Hematopoietic multipotent progenitor cell treated with erythropoietin and hydrocortisone succinate and interleukin-3 and kit ligand, for 15 days (in vitro differentiated cells): ENCODE measurements around the gene KIF6.
"Not testable (repeated sequence)": the region's sequence is repeated elsewhere in the genome, so short reads cannot be mapped to it uniquely, and the experiment has no call there.

ENCODE experiments used
- DNase-seq: peaks from one replicate; pipeline ENCODE4 v3.0.0-alpha.2; 2015; ENCODE audit warnings: low spot score

Gene KIF6

GRCh38 chr6:39724787-39725631 is at the start of gene KIF6:
TSS of gene KIF6 (minus strand) at chr6:39725408. CDS start at chr6:39725310, 98 bp downstream.
- DNase-seq = peak; percentile 86

GRCh38 chr6:39773782-39774181 is 48.6 kb upstream of the KIF6 start:
- no peak for DNase-seq

DNA sequence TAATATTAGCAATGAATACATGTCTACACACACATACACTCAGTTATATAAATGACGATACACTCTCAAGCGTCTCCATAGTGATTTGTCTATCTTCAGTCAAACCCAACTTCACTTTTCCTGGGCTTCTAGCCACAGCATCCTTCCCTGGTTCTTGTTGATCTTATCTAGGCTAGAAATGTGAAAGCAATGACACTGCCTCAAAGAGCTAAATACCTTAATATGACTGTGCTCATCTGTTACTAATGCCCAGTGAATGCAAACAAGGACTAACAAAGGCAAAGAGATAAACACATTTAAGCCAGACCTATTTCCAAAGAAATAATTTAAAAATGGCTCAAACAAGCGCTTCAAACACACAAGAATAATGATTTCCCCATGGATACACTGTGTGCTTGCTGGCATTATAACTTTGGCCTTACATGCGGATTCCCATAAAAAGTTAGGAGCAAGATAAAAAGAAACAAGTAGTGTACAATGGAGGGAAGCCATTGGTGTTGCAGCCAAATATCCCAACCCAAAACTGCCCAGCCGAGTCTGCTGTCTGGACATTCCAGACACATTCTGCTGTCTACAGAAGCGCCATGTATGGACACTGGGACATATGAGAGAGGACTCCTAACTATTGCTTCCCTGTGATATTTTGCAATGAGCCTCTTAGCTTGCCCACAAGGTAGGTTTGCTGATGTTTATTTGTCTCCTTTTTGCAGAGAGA is 47.5 kb upstream of the KIF6 start:
- DNase-seq = no peak

DNA sequence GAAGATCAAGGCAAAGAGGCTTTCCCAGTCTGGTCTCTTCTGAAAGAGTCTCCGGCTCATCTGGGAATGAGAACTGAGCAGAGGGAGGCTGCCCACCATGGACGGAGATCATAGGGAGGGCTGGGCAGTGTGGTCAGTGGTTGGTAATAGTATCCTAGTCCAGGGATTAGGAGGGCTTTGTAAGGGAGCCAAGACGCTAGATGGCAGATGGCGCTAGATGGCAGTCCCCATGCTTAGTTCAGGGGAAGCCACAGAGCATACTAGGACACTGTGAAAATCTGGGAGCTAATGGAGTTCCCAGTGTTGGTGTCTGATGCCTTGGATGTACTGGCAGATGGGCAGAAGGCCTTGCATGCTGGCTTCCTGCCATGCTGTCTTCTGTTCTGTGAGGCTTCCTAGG is 45.2 kb upstream of the KIF6 start:
- no peak for DNase-seq

DNA sequence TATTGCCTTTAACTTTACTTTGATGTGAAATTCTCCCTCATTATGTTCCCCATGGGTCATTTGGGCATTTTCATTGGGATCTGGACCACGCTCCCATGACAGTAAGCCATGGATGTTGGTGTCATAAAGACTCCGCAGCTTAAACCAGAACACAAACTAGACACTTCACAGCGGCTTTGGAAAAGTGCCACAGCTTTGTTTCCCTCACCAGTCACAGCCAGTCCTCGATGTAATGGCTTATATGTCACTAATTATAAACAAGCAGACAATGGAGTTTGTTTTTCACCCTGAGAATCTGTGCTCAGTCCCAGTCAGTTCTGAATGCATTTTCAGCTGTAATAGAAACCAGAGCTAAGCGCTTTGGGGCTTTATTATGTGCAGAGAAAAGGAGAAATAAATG is 43.8 kb upstream of the KIF6 start:
- no peak for DNase-seq

GRCh38 chr6:39765508-39766065 is 40.4 kb upstream of the KIF6 start:
- DNase-seq = no peak

DNA sequence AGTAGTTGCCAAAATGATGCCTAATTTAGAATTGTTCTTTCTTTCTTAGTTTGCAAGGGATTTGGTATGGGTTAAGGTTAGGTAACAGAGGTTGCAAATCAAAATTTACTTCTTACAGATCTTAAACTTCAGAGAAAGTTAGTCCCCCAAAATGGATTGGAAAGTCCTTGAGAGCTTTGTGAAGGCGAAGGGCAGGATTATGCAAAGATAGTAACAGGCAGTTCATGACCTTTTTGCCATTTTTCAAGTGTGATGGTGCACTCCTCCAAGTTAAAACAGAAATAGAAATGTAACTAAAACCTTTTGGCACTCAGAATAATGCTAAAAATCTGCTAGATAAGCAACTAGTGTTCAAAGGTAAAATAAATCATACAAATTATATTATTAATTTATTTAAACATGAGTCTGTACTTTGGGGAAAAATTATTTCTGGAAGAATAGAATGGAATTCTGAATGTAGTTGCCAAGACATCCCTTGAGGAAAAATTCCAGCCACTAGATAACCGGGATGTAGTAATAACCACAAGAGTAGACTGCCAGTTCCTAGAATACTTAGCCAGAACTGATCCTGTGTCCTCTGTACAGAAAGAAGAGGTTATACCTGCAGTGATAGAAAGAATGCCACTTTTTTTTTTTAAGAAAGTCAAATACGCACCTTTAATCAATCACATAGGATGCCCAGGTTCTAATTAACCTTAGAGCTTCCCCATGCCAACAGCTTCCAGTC is 35.2 kb upstream of the KIF6 start:
- DNase-seq = no peak

DNA sequence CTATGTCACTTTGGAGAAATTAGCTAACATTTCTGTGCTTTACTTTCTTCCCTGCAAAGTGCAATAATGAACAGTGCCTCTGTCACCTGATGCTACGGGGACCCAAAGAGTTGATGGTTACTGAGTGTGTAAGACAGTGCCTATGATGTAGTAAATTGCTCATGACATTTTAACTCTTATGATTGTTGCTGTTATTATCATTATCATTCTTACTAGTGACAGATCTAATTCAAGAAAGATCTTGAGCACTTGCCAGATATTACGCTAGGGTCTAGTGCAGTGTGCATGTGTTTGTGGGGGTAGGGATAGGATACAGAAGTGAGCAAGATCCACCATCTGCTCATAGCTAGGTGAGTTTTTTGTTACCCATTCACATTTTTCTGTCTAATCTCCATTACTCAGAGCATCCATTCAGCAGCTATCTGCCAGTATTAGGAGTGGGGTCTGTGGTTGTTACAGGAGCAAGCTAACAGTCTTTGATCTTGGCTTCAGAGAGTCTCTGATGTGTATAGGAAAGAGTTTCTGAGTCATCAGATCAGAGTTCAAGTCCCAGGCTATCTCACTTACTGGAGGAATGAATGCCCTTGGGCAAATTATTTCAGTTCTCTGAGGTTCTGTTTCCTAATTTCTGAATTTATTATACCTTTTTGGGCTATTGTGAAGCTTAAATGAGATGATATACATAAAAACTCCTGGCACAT is 33.8 kb upstream of the KIF6 start:
- no peak for DNase-seq

DNA sequence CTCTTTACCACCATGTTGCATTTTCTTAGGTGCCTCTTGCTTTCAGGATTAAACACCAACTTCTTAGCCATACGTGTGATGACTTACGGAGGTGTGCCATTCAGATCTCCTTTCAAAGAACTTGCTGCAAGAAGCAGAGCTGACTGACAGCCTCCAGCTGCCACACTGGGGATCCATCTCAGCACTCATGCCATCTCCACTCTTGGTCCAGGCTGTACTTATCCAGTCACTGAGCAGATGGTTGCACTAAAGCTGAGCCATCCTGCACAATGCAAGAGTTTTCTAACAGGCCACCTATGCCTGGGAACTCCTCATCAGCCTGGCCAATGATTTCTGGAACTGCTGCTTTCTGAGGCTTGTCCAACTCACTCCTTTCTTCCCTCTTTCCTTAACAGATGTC is 31.4 kb upstream of the KIF6 start:
- DNase-seq = no peak

DNA sequence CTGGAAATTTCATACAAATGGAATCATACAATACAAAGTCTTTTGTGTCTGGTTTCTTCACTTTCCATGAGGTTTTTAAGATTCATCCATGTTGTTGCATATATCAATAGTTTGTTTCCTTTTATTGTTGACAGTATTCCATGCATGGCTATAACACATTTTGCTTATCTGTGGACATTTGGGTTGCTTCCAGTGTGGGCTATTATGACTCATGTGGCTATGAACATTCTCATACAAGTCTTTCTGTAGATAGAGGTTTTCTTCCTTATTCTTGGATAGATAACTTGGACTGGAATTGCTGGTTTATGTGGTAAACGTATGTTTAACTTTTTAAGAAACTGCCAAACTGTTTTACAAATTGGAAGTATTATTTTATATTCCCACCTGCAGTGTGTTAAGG is 30.0 kb upstream of the KIF6 start:
- no peak for DNase-seq

- DNase-seq = no peak
These were observed 29.4 kb upstream of the KIF6 start for GRCh38 chr6:39754514-39755115.

DNA sequence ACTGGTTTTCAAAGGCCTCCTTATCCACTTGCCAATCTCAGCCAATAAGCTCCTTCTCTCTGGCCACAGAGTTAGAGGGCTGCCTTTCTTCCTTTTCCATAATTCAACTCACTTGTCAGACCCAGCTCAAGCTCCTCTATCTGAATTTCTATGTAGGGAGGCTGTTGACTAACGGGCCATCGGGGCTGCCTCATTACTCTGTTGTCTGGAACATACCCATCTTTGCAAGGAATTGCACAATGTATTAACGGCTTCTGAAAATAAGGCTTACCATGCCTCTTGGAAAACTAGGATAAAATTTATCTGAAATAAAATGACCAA is 28.5 kb upstream of the KIF6 start:
- no peak for DNase-seq

DNA sequence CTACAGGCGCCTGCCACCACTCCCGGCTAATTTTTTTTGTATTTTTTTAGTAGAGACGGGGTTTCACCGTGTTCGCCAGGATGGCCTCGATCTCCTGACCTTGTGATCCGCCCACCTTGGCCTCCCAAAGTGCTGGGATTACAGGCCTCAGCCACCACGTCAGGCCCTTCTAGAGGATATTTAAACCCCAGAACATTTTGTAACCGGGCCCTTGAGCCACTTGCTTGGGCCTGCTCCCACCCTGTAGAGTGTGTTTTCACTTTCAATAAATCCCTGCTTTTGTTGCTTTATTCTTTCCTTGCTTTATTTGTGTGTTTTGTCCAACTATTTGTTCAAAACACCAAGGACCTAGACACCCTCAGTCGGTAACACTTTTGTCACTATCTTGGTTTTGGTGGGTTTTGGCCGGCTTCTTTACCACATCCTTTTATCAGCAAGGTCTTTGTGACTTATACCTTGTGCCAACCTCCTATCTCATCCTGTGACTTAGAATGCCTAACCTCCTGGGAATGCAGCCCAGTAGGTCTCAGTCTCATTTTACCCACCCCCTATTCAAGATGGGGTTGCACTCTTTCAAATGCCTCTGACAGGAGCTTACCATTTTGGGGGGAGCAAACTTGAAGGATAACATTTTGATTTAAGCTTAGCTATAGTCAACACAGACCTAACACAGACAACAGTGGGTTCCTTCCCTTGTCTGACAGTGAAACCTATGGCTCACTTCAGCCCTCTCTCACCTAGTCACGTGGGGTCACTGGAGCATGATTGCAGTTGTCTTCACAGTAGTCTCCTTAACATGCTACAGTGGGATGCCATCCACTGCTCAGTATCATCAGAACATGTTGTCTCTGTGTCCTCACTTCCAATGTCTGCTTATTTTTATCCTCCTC is 27.9 kb upstream of the KIF6 start:
- no peak for DNase-seq

DNA sequence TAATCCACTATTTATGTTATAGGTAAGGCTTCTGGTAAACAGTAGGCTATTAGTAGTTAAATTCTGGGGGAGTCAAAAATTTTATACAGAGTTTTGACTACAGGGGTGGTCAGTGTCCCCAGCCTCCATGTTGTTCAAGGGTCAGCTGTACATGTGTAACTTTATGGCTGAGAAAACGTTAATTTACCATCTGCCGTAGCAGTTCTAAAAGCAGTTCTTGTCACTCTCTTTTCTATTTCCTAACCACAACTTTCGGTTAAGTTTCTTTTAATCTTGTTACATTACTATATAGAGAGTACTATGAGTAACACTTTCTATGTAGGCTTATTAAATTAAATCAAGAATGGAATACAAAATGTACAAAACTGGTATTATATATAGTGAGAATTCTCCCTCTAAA is 21.6 kb upstream of the KIF6 start:
- DNase-seq = no peak

GRCh38 chr6:39733704-39734103 is 8.5 kb upstream of the KIF6 start:
- no peak for DNase-seq

- no peak for DNase-seq
These were observed 6.4 kb upstream of the KIF6 start for GRCh38 chr6:39731565-39731964.

GRCh38 chr6:39729945-39730344 is 4.7 kb upstream of the KIF6 start:
- no peak for DNase-seq

DNA sequence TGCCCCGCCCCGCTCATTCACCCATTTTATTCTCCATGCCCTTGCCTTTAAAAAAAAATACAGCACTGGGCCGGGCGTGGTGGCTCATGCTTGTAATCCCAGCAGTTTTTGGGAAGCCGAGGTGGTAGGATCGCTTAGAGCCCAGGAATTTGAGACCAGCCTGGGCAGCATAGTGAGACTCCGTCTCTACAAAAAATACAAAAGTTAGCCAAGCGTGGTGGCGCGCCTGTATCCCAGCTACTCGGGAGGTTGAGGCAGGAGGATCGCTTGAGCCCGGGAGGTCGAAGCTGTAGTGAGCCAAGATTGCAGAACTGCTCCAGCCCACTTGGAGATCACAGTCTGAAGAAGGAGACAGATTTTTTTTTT is 407 bp upstream of the KIF6 start:
- no peak for DNase-seq

GRCh38 chr6:39723350-39723749 is 1.9 kb downstream of the KIF6 start:
- DNase-seq = not testable (repeated sequence)

DNA sequence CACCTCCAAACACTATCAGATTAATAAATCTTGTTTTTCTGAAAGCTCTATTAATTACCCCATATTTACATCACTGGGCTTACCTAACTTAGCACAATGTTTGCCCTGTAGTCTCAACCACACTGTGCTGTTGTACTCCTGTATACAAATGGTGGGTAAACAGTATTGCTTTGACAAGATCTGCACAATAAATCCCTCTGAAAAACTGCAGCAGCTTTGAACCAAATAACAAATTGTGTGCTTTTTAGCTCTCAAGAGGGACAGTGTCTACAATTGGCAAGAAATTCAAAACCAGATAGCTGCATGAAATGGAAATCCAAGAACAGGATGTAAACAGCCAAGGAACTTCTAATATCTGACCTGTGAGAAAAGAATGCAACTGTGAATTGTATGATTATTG is 10.4 kb downstream of the KIF6 start:
- DNase-seq = no peak
